DND-41 (cell line): ENCODE results near the gene FGF12.

ENCODE experiments used
- ATAC-seq: fragments of 200-7000 bp; cut with Tn5 transposase; 3 replicates; pipeline ENCODE4 v1.9.1; 2021; ENCODE audit warnings: low read depth; ENCODE audit not compliant: insufficient read depth
- DNase-seq: peaks from one replicate; pipeline ENCODE4 v3.0.0-alpha.2; 2020
- H2AFZ ChIP-seq: 2 replicates; pipeline ENCODE4 v1.6.0; 2012; ENCODE audit warnings: low read depth, low read length
- H3K27ac ChIP-seq: 2 replicates; pipeline ENCODE4 v1.5.1; 2012; ENCODE audit warnings: low read length, inconsistent platforms
- H3K27me3 ChIP-seq: fragments of 200-600 bp; sonication (generic); 2 replicates; pipeline ENCODE4 v1.6.0; 2012; ENCODE audit warnings: low read length, mild to moderate bottlenecking, inconsistent platforms; ENCODE audit not compliant: insufficient read depth, poor library complexity
- H3K36me3 ChIP-seq: 2 replicates; pipeline ENCODE4 v1.5.1; 2012; ENCODE audit warnings: low read length, inconsistent platforms; ENCODE audit not compliant: insufficient read depth
- H3K4me1 ChIP-seq: 2 replicates; pipeline ENCODE4 v1.5.1; 2012; ENCODE audit warnings: mild to moderate bottlenecking, low read length; ENCODE audit not compliant: insufficient read depth
- H3K4me2 ChIP-seq: 2 replicates; pipeline ENCODE4 v1.6.0; 2012; ENCODE audit warnings: mild to moderate bottlenecking, moderate library complexity, low read length, inconsistent platforms; ENCODE audit not compliant: insufficient read depth
- H3K4me3 ChIP-seq, 2 experiments: fragments of 200-600 bp in 1 of 2; shearing (Covaris generic) in 1 of 2; 2 replicates each; pipeline ENCODE4 v1.5.1; 2012 to 2016; ENCODE audit warnings: inconsistent platforms in 2 of 2, low read length in 2 of 2, mild to moderate bottlenecking in 2 of 2, low read depth in 1 of 2, moderate library complexity in 1 of 2
- H3K79me2 ChIP-seq: 2 replicates; pipeline ENCODE4 v1.6.0; 2012; ENCODE audit warnings: low read length, inconsistent platforms; ENCODE audit not compliant: insufficient read depth
- H3K9ac ChIP-seq: 2 replicates; pipeline ENCODE4 v1.6.0; 2012; ENCODE audit warnings: low read depth, mild to moderate bottlenecking, inconsistent platforms, low read length, moderate library complexity
- H3K9me3 ChIP-seq: 2 replicates; pipeline ENCODE4 v1.5.1; 2012; ENCODE audit warnings: low read length, moderate library complexity, mild to moderate bottlenecking, inconsistent platforms; ENCODE audit not compliant: insufficient read depth, severe bottlenecking
- H4K20me1 ChIP-seq: 2 replicates; pipeline ENCODE4 v1.6.0; 2012; ENCODE audit warnings: low read length; ENCODE audit not compliant: insufficient read depth
- EZH2 ChIP-seq: IDR thresholded peaks from 3 replicates; pipeline ENCODE4 v1.6.1; 2012; ENCODE audit warnings: borderline replicate concordance, low read depth, mild to moderate bottlenecking, moderate library complexity, low read length, inconsistent platforms; ENCODE audit not compliant: severe bottlenecking
- TF ChIP-seq, protein P1 (sequence below): IDR thresholded peaks from 2 replicates; pipeline ENCODE4 v1.5.1; 2012; ENCODE audit warnings: borderline replicate concordance, low read length, moderate library complexity, mild to moderate bottlenecking; ENCODE audit not compliant: poor library complexity, severe bottlenecking; ENCODE audit errors: extremely low read depth

Gene FGF12

DNA sequence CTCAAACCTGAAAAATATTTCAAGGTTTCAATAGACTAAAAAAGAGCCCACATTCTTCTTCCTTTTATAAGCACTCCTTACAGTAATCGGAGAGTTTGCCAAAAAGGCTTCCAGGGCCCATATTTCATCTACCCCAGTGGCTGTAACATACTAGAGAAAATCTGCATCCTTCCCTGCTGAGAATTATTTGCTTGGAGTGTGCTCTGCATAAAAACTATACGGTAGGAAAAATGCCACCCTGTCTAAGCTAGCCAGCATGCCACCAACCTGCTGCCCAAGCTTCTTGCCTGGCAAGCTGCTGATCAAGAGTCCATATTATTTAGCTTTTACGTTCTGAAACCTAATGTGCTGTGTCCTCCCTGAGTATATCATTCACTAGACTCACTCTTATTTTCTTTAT, 107.1 kb downstream of the FGF12 start:
- no peaks in the 10 kb centered on the region for H3K79me2 ChIP-seq
- no peak overlapping the region for H3K4me3 ChIP-seq
- no peak overlapping the region for H3K9ac ChIP-seq
- H3K36me3 ChIP-seq: no peaks in the 10 kb centered on the region
- ATAC-seq (no peak), DNase-seq (no peak)
- no peak overlapping the region for H2AFZ ChIP-seq
- no peaks in the 10 kb centered on the region for H3K27me3 ChIP-seq
- no peaks in the 10 kb centered on the region for H3K4me1 ChIP-seq
- H3K9me3 ChIP-seq: no peaks in the 10 kb centered on the region
- H4K20me1 ChIP-seq: no peaks in the 10 kb centered on the region
- H3K27ac ChIP-seq: no peak overlapping the region
- no peak for TF ChIP-seq EZH2
- no peak overlapping the region for H3K4me2 ChIP-seq

DNA sequence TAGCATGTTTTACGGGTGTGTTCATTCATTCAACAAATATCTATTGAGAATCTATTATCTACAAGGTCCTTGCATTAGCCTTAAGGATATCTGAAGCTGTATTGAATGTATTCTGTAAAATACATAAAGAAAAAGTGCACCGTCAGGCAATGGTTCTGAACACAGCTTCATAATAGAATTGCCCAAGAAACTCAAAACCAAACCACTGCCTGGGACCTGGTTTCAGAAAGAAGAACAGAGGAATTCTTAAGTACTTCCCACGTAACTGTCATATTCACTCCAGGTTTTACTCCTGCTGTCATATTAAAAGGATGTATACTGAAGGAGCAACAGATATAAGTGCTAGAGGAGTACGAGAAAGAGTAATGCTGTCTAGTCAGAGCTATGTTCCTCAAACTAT, 115.9 kb downstream of the FGF12 start:
- H3K27me3 ChIP-seq: no peaks in the 10 kb centered on the region
- H3K36me3 ChIP-seq: no peaks in the 10 kb centered on the region
- no peak overlapping the region for H3K9ac ChIP-seq
- TF ChIP-seq EZH2: no peak
- TF ChIP-seq, protein P1, sequence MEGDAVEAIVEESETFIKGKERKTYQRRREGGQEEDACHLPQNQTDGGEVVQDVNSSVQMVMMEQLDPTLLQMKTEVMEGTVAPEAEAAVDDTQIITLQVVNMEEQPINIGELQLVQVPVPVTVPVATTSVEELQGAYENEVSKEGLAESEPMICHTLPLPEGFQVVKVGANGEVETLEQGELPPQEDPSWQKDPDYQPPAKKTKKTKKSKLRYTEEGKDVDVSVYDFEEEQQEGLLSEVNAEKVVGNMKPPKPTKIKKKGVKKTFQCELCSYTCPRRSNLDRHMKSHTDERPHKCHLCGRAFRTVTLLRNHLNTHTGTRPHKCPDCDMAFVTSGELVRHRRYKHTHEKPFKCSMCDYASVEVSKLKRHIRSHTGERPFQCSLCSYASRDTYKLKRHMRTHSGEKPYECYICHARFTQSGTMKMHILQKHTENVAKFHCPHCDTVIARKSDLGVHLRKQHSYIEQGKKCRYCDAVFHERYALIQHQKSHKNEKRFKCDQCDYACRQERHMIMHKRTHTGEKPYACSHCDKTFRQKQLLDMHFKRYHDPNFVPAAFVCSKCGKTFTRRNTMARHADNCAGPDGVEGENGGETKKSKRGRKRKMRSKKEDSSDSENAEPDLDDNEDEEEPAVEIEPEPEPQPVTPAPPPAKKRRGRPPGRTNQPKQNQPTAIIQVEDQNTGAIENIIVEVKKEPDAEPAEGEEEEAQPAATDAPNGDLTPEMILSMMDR: no peak
- H3K4me3 ChIP-seq: no peak overlapping the region
- H3K27ac ChIP-seq: no peak overlapping the region
- no peak overlapping the region for H3K4me2 ChIP-seq
- H2AFZ ChIP-seq: no peak overlapping the region
- no peaks in the 10 kb centered on the region for H3K79me2 ChIP-seq
- no peaks in the 10 kb centered on the region for H4K20me1 ChIP-seq
- H3K4me1 ChIP-seq: no peaks in the 10 kb centered on the region
- ATAC-seq (no peak), DNase-seq (no peak)
- H3K9me3 ChIP-seq: no peaks in the 10 kb centered on the region

DNA sequence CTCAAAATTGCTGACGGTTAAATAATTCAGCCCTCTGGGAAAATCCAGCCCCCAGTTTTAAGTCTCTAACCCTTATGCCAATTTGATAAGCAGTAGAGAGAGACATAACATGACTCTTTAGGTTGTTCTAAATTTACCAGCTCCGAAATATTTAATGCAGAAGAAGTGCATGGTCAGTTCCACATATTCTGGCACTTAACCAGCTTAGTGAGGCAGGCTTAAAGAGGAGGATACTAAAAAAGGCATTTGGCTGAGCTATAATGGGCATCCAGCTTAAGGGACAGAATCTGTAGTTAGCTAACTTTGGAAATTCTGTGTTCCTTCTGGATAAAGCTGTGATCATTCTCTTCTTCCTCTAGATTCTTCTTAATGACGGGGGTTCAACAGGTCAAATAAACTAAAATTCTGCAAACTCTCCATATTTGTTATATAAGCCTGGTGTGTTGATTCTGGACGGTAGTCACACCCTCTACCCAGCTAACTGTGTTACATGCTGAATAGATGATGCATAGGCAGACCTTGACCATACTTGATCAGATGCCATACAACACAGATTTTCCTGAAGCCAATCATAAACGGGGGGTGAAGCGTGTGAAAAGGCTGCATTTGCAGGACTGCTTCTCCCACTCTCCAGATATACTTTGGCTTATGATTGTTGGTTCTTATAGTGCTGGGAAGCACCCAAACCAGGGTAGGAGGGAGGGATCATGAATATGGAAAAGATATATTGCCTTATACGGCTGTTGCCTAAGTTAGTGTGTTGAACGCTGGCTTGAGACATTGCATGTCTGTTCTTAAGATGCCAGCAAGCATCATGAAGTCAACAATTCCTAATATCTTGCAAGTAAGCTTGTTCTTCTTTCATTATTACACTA, 118.4 kb downstream of the FGF12 start:
- H3K79me2 ChIP-seq: no peaks in the 10 kb centered on the region

DNA sequence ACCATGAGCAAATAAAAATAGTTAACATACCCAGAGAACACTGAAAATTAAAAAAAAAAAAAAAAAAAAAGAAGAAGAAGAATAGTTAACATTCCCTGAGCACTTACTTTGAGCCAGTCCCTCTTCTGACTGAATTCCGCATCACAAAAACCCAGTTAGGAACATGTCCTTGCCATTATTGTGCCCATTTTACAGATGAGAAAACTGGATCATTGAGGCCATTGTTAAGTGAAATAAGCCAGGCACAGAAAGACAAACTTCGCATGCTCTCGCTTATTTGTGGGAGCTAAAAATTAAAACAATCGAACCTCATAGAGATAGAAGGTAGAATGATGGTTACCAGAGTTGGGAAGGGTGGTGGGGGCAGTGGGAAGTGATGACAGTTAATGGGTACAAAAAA, 119.5 kb downstream of the FGF12 start:
- DNase-seq (no peak), ATAC-seq (no peak)
- H3K4me2 ChIP-seq: no peak overlapping the region
- no peak overlapping the region for H3K9ac ChIP-seq
- H3K9me3 ChIP-seq: no peaks in the 10 kb centered on the region
- H2AFZ ChIP-seq: no peak overlapping the region
- H4K20me1 ChIP-seq: no peaks in the 10 kb centered on the region
- no peaks in the 10 kb centered on the region for H3K4me1 ChIP-seq
- H3K27ac ChIP-seq: no peak overlapping the region
- H3K79me2 ChIP-seq: no peaks in the 10 kb centered on the region
- no peak overlapping the region for H3K4me3 ChIP-seq
- TF ChIP-seq, protein P1: no peak
- TF ChIP-seq EZH2: no peak
- no peaks in the 10 kb centered on the region for H3K27me3 ChIP-seq
- no peaks in the 10 kb centered on the region for H3K36me3 ChIP-seq

More for the DNA sequence above, 118.4 kb downstream of the FGF12 start:
- Histone ChIP-seq H3K9me3 (no peaks in the 10 kb centered on the region), H4K20me1 (no peaks in the 10 kb centered on the region), H3K4me2 (no peak overlapping the region), H3K36me3 (no peaks in the 10 kb centered on the region), H3K4me1 (no peaks in the 10 kb centered on the region), H3K27me3 (no peaks in the 10 kb centered on the region), H3K4me3 (no peak overlapping the region), H3K27ac (no peak overlapping the region), H3K9ac (no peak overlapping the region), H2AFZ (no peak overlapping the region)
- DNase-seq (no peak), ATAC-seq (no peak)
- TF ChIP-seq, protein P1: no peak
- TF ChIP-seq EZH2: no peak
